ENCODE data around the gene RASAL2.
"Not testable (repeated sequence)": the region's sequence is repeated elsewhere in the genome, so short reads cannot be mapped to it uniquely, and the experiment has no call there.

Gene RASAL2

GRCh38 chr1:178354816-178355215, 260.9 kb downstream of the RASAL2 start:
- DNase-seq: no peak

- DNase-seq: no peak
Measured at GRCh38 chr1:178356299-178356698, 262.4 kb downstream of the RASAL2 start.

GRCh38 chr1:178358456-178358855, 264.6 kb downstream of the RASAL2 start:
- DNase-seq: no peak

GRCh38 chr1:178360421-178360820, 266.5 kb downstream of the RASAL2 start:
- no peak for DNase-seq

GRCh38 chr1:178361847-178362246, 267.9 kb downstream of the RASAL2 start:
- DNase-seq: no peak

GRCh38 chr1:178362747-178363146, 268.8 kb downstream of the RASAL2 start:
- no peak for DNase-seq

- DNase-seq: no peak
Measured at GRCh38 chr1:178364782-178365181, 270.9 kb downstream of the RASAL2 start.

GRCh38 chr1:178367151-178367550, 273.2 kb downstream of the RASAL2 start:
- no peak for DNase-seq

GRCh38 chr1:178368208-178368607, 274.3 kb downstream of the RASAL2 start:
- no peak for DNase-seq

GRCh38 chr1:178371235-178371634, 277.3 kb downstream of the RASAL2 start:
- DNase-seq: no peak

- DNase-seq: no peak
Measured at GRCh38 chr1:178371933-178372388, 278.1 kb downstream of the RASAL2 start.

GRCh38 chr1:178374016-178374415, 280.1 kb downstream of the RASAL2 start:
- no peak for DNase-seq

- DNase-seq: no peak
Measured at GRCh38 chr1:178376008-178376407, 282.1 kb downstream of the RASAL2 start.

GRCh38 chr1:178379807-178380206, 285.9 kb downstream of the RASAL2 start:
- peak in 1 of 2 donors; percentile 7 for DNase-seq

- DNase-seq: no peak
Measured at GRCh38 chr1:178382372-178382771, 288.5 kb downstream of the RASAL2 start.

GRCh38 chr1:178385662-178386061, 291.8 kb downstream of the RASAL2 start:
- no peak for DNase-seq

- no peak for DNase-seq
Measured at GRCh38 chr1:178388418-178389145, 294.7 kb downstream of the RASAL2 start.

GRCh38 chr1:178389441-178389840, 295.5 kb downstream of the RASAL2 start:
- no peak for DNase-seq

- not testable (repeated sequence) for DNase-seq
Measured at GRCh38 chr1:178390280-178390679, 296.4 kb downstream of the RASAL2 start.

GRCh38 chr1:178393370-178393769, 299.5 kb downstream of the RASAL2 start:
- DNase-seq: no peak

GRCh38 chr1:178396789-178397188, 302.9 kb downstream of the RASAL2 start:
- no peak for DNase-seq

- DNase-seq: no peak
Measured at GRCh38 chr1:178397678-178398077, 303.8 kb downstream of the RASAL2 start.

- DNase-seq: no peak
Measured at GRCh38 chr1:178399177-178399728, 305.3 kb downstream of the RASAL2 start.

- no peak for DNase-seq
Measured at GRCh38 chr1:178405137-178405536, 311.2 kb downstream of the RASAL2 start.

GRCh38 chr1:178407215-178407614, 313.3 kb downstream of the RASAL2 start:
- DNase-seq: no peak

Measured in stimulated activated CD4-positive, alpha-beta T cell treated with anti-CD3 and anti-CD28 coated beads, Interleukin-2, amount 100 ng/mL, for 24 hours (primary cell).